Sigmoid colon (tissue), 7 donors: ENCODE results near the gene TMEM132D. TPM values are rescaled to one million over a fixed set of nuclear protein-coding genes. Genes with fewer than 3 reads are reported as not detected.

ENCODE experiments used
- DNase-seq: peaks from one replicate; pipeline ENCODE4 v3.0.0-alpha.2; 2019
- H3K27ac ChIP-seq, 4 donors: fragments of 200-600 bp; sonication (generic); one replicate each; pipeline ENCODE4 v1.5.1; 2016 to 2019; ENCODE audit warnings: mild to moderate bottlenecking in 1 of 4
- H3K27me3 ChIP-seq, 3 donors: fragments of 200-600 bp; sonication (generic); one replicate each; pipeline ENCODE4 v1.5.1; 2019; ENCODE audit warnings: mild to moderate bottlenecking in 1 of 3
- H3K36me3 ChIP-seq, 4 donors: fragments of 200-600 bp; sonication (generic); one replicate each; pipeline ENCODE4 v1.5.1; 2016 to 2019
- H3K4me1 ChIP-seq, 4 donors: fragments of 200-600 bp; sonication (generic); one replicate each; pipeline ENCODE4 v1.5.1; 2017 to 2019
- H3K4me3 ChIP-seq, 4 donors: fragments of 200-600 bp; sonication (generic); one replicate each; pipeline ENCODE4 v1.5.1; 2017 to 2019; ENCODE audit warnings: mild to moderate bottlenecking in 2 of 4, moderate library complexity in 1 of 4
- H3K9me3 ChIP-seq, 4 donors: fragments of 200-600 bp in 3 of 4; sonication (generic) in 3 of 4; one replicate each; pipeline versions ENCODE4 v1.5.1 to v1.6.1; 2013 to 2019
- EP300 ChIP-seq, 4 donors: sonication (generic); formaldehyde crosslinking; IDR thresholded peaks; one replicate each; pipeline ENCODE4 v1.6.1; 2017; ENCODE audit warnings: antibody characterized with exemption in 4 of 4
- POLR2A ChIP-seq, 2 donors: fragments of 450-650 bp; IDR thresholded peaks; one replicate each; pipeline ENCODE4 v1.6.1; 2016; ENCODE audit warnings: antibody characterized with exemption in 2 of 2, mild to moderate bottlenecking in 2 of 2, moderate library complexity in 2 of 2
- POLR2AphosphoS5 ChIP-seq, 4 donors: sonication (generic); formaldehyde crosslinking; IDR thresholded peaks; one replicate each; pipeline ENCODE4 v1.6.1; 2017; ENCODE audit warnings: antibody characterized with exemption in 4 of 4
- WGBS, 2 donors: extraction: QIAGEN DNeasy Blood & Tissue Kit; methylation state at CpG; one replicate each; pipeline ENCODE4 v1.1.7; 2013; 5-methylcytosine and 5-hydroxymethylcytosine counted together
- intact Hi-C: fragments of 100-400 bp; cut with DNase I; formaldehyde crosslinking; loops from one replicate; pipeline ENCODE4 v1.15.1; 2023
- polyA plus RNA-seq, 3 donors: library from polyadenylated mRNA; stranded (reverse); fragments of 200-250 nt; gene quantifications; one replicate each; pipeline ENCODE4 v1.2.3, GENCODE V29; 2013
- total RNA-seq, 4 donors: library from RNA; depleted of rRNA; stranded (reverse); fragments of >200 nt; gene quantifications; one replicate each; pipeline ENCODE4 v1.1.0, GENCODE V29; 2016
- TF ChIP-seq, protein P1 (sequence below), 4 experiments: fragments of 450-650 bp in 3 of 4; fragments of 200-600 bp in 1 of 4; IDR thresholded peaks; one replicate each; pipeline ENCODE4 v1.5.1; 2016 to 2019; ENCODE audit warnings: antibody characterized with exemption in 4 of 4, mild to moderate bottlenecking in 3 of 4, moderate library complexity in 2 of 4
- donor health status: healthy with polysubstance abuse.
- donor health status: Bipolar disorder and iron deficiency.
- donor health status: healthy.

TMEM132D gene
- total and polyA plus RNA-seq, 7 donors, result under 0.01 to 0.03 (median under 0.01) TPM; not detected in 3

DNA sequence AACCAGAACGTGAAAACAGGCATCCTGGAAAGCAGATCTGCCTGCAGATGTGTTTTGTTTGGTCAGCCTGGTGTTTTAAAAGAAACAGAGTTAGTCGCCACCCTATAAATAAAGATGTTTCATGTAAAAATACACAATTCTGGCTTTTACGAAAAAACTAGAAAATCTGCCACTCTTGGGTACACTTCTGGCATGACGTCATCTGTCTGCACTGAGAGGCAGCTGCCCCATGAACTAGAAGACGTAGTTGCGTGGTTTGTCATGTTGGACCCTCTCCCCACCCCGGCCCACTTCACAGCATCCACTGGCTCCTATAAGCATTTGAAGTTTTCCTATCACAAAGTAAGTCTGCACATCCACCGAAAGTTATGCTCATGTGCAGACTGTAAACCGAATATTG, 658.1 kb downstream of the TMEM132D start:
- TF ChIP-seq EP300 (IDR thresholded peaks at IDR 0.05) (no peak), POLR2AphosphoS5 (IDR thresholded peaks at IDR 0.05) (no peak)
- no peak overlapping the region for H3K4me3 ChIP-seq
- no peak overlapping the region for H3K27ac ChIP-seq
- no peak for DNase-seq
- H3K9me3 ChIP-seq, result peaks cover 0 to 5% (median 0%) of the 10 kb centered on the region in 4 donors
- 84 to 89% methylated on average over 9 of the region's 9 CpGs for WGBS, 2 donors
- H3K27me3 ChIP-seq, result no peaks in the 10 kb centered on the region
- intact Hi-C loops, result no loop called here
- no peaks in the 10 kb centered on the region for H3K4me1 ChIP-seq
- H3K36me3 ChIP-seq, result no peaks in the 10 kb centered on the region

DNA sequence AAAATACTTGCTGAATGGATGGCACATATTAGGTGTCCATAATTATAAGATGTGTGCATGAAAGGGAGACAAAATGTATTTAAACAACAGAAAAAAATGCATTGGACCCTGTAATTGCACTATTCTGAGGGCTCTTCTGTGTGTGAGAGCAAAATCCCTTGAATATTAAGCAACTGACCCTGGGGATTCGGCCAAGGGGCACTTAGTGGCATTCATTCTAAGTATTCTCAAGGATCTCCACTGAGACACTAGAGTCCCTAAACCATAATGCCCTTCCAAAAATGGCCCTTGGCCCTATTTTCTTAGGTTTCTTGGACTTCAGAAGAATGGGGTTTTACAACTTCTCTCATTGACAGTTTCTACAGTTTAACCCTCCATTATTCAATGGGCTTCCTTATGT, 662.0 kb downstream of the TMEM132D start:
- TF ChIP-seq POLR2AphosphoS5 (IDR thresholded peaks at IDR 0.05) (no peak), POLR2A (IDR thresholded peaks at IDR 0.05) (no peak), EP300 (IDR thresholded peaks at IDR 0.05) (no peak)
- TF ChIP-seq, protein P1, sequence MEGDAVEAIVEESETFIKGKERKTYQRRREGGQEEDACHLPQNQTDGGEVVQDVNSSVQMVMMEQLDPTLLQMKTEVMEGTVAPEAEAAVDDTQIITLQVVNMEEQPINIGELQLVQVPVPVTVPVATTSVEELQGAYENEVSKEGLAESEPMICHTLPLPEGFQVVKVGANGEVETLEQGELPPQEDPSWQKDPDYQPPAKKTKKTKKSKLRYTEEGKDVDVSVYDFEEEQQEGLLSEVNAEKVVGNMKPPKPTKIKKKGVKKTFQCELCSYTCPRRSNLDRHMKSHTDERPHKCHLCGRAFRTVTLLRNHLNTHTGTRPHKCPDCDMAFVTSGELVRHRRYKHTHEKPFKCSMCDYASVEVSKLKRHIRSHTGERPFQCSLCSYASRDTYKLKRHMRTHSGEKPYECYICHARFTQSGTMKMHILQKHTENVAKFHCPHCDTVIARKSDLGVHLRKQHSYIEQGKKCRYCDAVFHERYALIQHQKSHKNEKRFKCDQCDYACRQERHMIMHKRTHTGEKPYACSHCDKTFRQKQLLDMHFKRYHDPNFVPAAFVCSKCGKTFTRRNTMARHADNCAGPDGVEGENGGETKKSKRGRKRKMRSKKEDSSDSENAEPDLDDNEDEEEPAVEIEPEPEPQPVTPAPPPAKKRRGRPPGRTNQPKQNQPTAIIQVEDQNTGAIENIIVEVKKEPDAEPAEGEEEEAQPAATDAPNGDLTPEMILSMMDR (IDR thresholded peaks at IDR 0.05), result no peak
- H3K4me3 ChIP-seq, result no peak overlapping the region
- H3K27me3 ChIP-seq, result no peaks in the 10 kb centered on the region
- no peak overlapping the region for H3K27ac ChIP-seq
- DNase-seq, result no peak
- 74 to 92% methylated on average over 1 of the region's 1 CpG for WGBS, 2 donors
- H3K36me3 ChIP-seq, result no peaks in the 10 kb centered on the region
- H3K4me1 ChIP-seq, result no peaks in the 10 kb centered on the region
- H3K9me3 ChIP-seq, result peaks cover 0 to 5% (median 0%) of the 10 kb centered on the region in 4 donors
- intact Hi-C loops, result no loop called here

DNA sequence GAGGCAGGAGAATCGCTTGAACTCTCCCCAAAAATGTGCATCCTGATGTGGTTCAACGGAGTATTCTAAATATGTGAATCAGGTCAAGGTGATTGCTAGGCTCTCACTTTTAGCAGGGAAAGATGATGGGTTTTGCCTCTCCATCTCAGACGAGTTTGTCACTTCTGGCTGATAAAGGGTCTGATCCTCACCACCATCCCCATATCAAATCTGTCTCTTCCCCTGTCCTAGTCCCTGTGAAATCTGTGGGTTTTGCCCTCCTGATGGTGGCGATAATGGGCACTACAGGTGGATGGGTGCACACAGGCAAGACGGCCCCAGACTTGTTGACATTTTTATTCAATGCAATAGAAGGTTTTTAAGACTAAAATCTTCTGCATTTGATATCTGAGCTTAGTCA, 665.9 kb downstream of the TMEM132D start:
- no peaks in the 10 kb centered on the region for H3K4me1 ChIP-seq
- TF ChIP-seq, protein P1 (IDR thresholded peaks at IDR 0.05), result no peak
- TF ChIP-seq EP300 (IDR thresholded peaks at IDR 0.05) (no peak), POLR2A (IDR thresholded peaks at IDR 0.05) (no peak), POLR2AphosphoS5 (IDR thresholded peaks at IDR 0.05) (no peak)
- WGBS, 2 donors, result 85 to 86% methylated on average over 5 of the region's 5 CpGs
- H3K9me3 ChIP-seq, result peaks cover 0 to 5% (median 0%) of the 10 kb centered on the region in 4 donors
- intact Hi-C loops, result no loop called here
- DNase-seq, result no peak
- H3K27ac ChIP-seq, result no peak overlapping the region
- H3K27me3 ChIP-seq, result peaks cover 0 to 3% (median 0%) of the 10 kb centered on the region in 3 donors
- no peaks in the 10 kb centered on the region for H3K36me3 ChIP-seq
- H3K4me3 ChIP-seq, result no peak overlapping the region

DNA sequence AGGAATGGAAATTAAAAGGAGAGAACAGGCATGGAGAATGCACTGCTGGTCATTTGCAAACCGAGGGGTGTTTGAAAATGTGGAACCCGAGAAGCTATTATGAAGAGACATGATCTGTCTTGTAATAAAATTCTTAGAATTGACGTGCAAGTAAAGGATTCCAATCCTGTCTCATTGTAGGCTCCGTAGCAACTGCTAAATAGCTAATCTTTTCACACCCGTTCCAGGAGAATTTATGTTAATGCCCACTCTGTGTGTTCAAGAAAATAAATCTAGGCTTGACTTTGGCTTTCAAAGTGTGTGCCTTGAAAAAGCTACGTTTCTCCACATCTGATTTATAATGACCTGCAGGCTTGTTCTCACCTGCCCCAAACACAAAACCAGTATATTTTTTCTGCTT, 669.6 kb downstream of the TMEM132D start:
- 55 to 70% methylated on average over 6 of the region's 6 CpGs for WGBS, 2 donors
- Histone ChIP-seq H3K27ac (no peak overlapping the region), H3K36me3 (no peaks in the 10 kb centered on the region), H3K27me3 (peaks cover 0 to 3% (median 0%) of the 10 kb centered on the region in 3 donors), H3K4me3 (no peak overlapping the region), H3K4me1 (no peaks in the 10 kb centered on the region), H3K9me3 (peaks cover 0 to 5% (median 0%) of the 10 kb centered on the region in 4 donors)
- TF ChIP-seq, protein P1 (IDR thresholded peaks at IDR 0.05), result no peak
- TF ChIP-seq POLR2AphosphoS5 (IDR thresholded peaks at IDR 0.05), result no peak
- no peak for TF ChIP-seq EP300 (IDR thresholded peaks at IDR 0.05)
- TF ChIP-seq POLR2A (IDR thresholded peaks at IDR 0.05), result no peak
- intact Hi-C loops, result no loop called here
- DNase-seq, result no peak

DNA sequence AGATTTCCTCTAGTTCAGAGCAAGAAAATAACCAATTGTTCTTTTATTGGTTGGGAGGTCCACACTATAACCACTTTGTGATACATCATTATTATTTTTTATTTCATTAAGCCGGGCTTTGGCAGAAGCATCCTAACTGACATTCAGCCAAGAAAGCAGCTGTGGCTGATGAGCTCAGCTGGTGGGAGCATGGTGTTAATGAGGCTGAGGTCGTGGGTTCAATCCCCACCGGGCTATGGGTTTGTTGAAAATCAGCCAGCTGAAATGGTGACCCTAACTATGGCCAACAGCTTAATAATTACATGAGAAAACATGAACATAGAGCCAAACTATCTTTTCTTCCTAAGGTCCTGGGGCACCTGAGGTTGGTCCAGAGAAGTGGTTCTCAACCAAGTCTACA, 672.3 kb downstream of the TMEM132D start:
- Histone ChIP-seq H3K4me3 (no peak overlapping the region), H3K9me3 (peaks cover 0 to 3% (median 0%) of the 10 kb centered on the region in 4 donors), H3K27ac (no peak overlapping the region), H3K4me1 (no peaks in the 10 kb centered on the region), H3K27me3 (peaks cover 0 to 3% (median 0%) of the 10 kb centered on the region in 3 donors), H3K36me3 (no peaks in the 10 kb centered on the region)
- 71 to 72% methylated on average over 3 of the region's 3 CpGs for WGBS, 2 donors
- DNase-seq, result no peak
- intact Hi-C loops, result no loop called here
- no peak for TF ChIP-seq EP300 (IDR thresholded peaks at IDR 0.05)
- no peak for TF ChIP-seq POLR2A (IDR thresholded peaks at IDR 0.05)
- TF ChIP-seq, protein P1 (IDR thresholded peaks at IDR 0.05), result no peak
- TF ChIP-seq POLR2AphosphoS5 (IDR thresholded peaks at IDR 0.05), result no peak
